ENCODE measurements around the gene USP49. TPM values are rescaled to one million over a fixed set of nuclear protein-coding genes. Genes with fewer than 3 reads are reported as not detected.
A peak's percentile ranks its signal among the peaks of the same experiment; 100 is the strongest.

The USP49 gene
- total and polyA plus RNA-seq, 4 donors, result 1.8 to 8.6 (median 3.6) TPM

- H3K36me3 ChIP-seq (ENCODE audit: control insufficient read depth in 4 of 4, insufficient read depth in 4 of 4, low read length in 4 of 4), result peaks cover 5 to 29% (median 11%) of the 10 kb centered on the region in 4 donors
- ATAC-seq (ENCODE audit: insufficient read depth, low FRiP score) (no peak), DNase-seq (peak in 2 of 3 donors; percentile 36 to 41)
- no peak overlapping the region for H3K9ac ChIP-seq (ENCODE audit: insufficient read depth in 1 of 2, low read length in 2 of 2)
- H3K9me3 ChIP-seq (ENCODE audit: control insufficient read depth in 4 of 4, insufficient read depth in 3 of 4, low read length in 3 of 4), result no peaks in the 10 kb centered on the region
- H3K4me1 ChIP-seq (ENCODE audit: control insufficient read depth in 5 of 5, insufficient read depth in 5 of 5, low read length in 5 of 5), result peaks cover 17 to 37% (median 27%) of the 10 kb centered on the region in 5 donors
- no peak for TF ChIP-seq CTCF (IDR thresholded peaks at IDR 0.05; ENCODE audit: control extremely low read depth, extremely low read depth)
- H3K4me3 ChIP-seq, result no peak overlapping the region
- 14 to 26% methylated on average over 4 of the region's 4 CpGs for WGBS, 2 donors
- no peaks in the 10 kb centered on the region for H3K27me3 ChIP-seq (ENCODE audit: control insufficient read depth in 3 of 3, insufficient read depth in 3 of 3, low read length in 2 of 3)
- peak overlapping the region in 1 of 2 donors; percentile 81 for H3K27ac ChIP-seq (ENCODE audit: low read depth in 1 of 2, low read length in 1 of 2)
Measured at GRCh38 chr6:41937861-41938574, 42.8 kb upstream of the USP49 start.

GRCh38 chr6:41937472-41937860 lies 42.3 kb upstream of the USP49 start:
- peak overlapping the region in 1 of 2 donors; percentile 81 for H3K27ac ChIP-seq (ENCODE audit: low read depth in 1 of 2, low read length in 1 of 2)
- no peaks in the 10 kb centered on the region for H3K9me3 ChIP-seq (ENCODE audit: control insufficient read depth in 4 of 4, insufficient read depth in 3 of 4, low read length in 3 of 4)
- ATAC-seq (ENCODE audit: insufficient read depth, low FRiP score) (no peak), DNase-seq (no peak)
- TF ChIP-seq CTCF (IDR thresholded peaks at IDR 0.05; ENCODE audit: control extremely low read depth, extremely low read depth), result no peak
- no peaks in the 10 kb centered on the region for H3K27me3 ChIP-seq (ENCODE audit: control insufficient read depth in 3 of 3, insufficient read depth in 3 of 3, low read length in 2 of 3)
- peaks cover 9 to 34% (median 16%) of the 10 kb centered on the region in 4 donors for H3K36me3 ChIP-seq (ENCODE audit: control insufficient read depth in 4 of 4, insufficient read depth in 4 of 4, low read length in 4 of 4)
- 44 to 77% methylated on average over 2 of the region's 2 CpGs for WGBS, 2 donors
- no peak overlapping the region for H3K9ac ChIP-seq (ENCODE audit: insufficient read depth in 1 of 2, low read length in 2 of 2)
- H3K4me3 ChIP-seq, result no peak overlapping the region
- peaks cover 17 to 36% (median 27%) of the 10 kb centered on the region in 5 donors for H3K4me1 ChIP-seq (ENCODE audit: control insufficient read depth in 5 of 5, insufficient read depth in 5 of 5, low read length in 5 of 5)

GRCh38 chr6:41936073-41936837 lies 41.1 kb upstream of the USP49 start:
- WGBS, 2 donors, result 39 to 41% methylated on average over 10 of the region's 10 CpGs
- peak; percentile 56 for TF ChIP-seq CTCF (IDR thresholded peaks at IDR 0.05; ENCODE audit: control extremely low read depth, extremely low read depth)
- Histone ChIP-seq H3K4me1 (ENCODE audit: control insufficient read depth in 5 of 5, insufficient read depth in 5 of 5, low read length in 5 of 5) (peaks cover 14 to 29% (median 23%) of the 10 kb centered on the region in 5 donors), H3K36me3 (ENCODE audit: control insufficient read depth in 4 of 4, insufficient read depth in 4 of 4, low read length in 4 of 4) (peaks cover 16 to 45% (median 26%) of the 10 kb centered on the region in 4 donors), H3K9me3 (ENCODE audit: control insufficient read depth in 4 of 4, insufficient read depth in 3 of 4, low read length in 3 of 4) (no peaks in the 10 kb centered on the region), H3K27me3 (ENCODE audit: control insufficient read depth in 3 of 3, insufficient read depth in 3 of 3, low read length in 2 of 3) (no peaks in the 10 kb centered on the region), H3K4me3 (no peak overlapping the region), H3K9ac (ENCODE audit: insufficient read depth in 1 of 2, low read length in 2 of 2) (no peak overlapping the region), H3K27ac (ENCODE audit: low read depth in 1 of 2, low read length in 1 of 2) (peak overlapping the region in 1 of 2 donors; percentile 64)
- ATAC-seq (ENCODE audit: insufficient read depth, low FRiP score), result peak; percentile 39
- DNase-seq, result peak; percentile 46 to 70 (median 59)
